Measurements from ENCODE around the gene RBM20.

DNA sequence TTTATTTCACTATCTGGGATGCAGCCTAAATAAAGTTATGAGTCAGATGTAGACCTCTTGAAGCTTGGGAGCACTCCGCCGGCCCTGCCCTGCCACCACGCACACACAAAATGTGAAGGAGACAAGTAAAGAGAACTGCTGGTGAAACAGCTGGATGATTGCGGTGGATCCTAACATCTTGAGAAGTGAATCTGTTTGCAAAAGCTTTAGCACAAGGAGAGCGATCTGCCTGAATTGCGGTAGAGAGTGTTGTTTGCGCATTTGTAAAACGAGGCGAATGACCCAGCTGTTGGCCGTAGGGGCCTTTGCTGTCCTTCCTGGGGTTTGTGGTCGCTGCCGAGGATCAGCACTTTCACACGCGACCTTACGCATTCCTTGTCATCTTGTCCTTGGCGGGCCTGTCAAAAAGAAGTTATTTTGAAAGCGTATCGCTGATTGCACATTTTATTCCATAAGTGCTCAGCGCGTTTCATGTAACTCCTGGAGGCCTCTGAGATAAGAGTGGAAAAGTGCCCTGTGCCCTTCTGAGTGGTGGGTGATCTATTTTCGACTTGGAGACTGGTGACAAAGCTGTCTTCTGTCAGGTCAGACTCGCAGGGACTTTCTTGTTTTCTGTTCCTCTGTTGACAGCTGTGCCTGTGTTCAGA is 40.8 kb downstream of the RBM20 start:
- TF ChIP-seq, protein P1, sequence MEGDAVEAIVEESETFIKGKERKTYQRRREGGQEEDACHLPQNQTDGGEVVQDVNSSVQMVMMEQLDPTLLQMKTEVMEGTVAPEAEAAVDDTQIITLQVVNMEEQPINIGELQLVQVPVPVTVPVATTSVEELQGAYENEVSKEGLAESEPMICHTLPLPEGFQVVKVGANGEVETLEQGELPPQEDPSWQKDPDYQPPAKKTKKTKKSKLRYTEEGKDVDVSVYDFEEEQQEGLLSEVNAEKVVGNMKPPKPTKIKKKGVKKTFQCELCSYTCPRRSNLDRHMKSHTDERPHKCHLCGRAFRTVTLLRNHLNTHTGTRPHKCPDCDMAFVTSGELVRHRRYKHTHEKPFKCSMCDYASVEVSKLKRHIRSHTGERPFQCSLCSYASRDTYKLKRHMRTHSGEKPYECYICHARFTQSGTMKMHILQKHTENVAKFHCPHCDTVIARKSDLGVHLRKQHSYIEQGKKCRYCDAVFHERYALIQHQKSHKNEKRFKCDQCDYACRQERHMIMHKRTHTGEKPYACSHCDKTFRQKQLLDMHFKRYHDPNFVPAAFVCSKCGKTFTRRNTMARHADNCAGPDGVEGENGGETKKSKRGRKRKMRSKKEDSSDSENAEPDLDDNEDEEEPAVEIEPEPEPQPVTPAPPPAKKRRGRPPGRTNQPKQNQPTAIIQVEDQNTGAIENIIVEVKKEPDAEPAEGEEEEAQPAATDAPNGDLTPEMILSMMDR (IDR thresholded peaks at IDR 0.05), result no peak
- no peak for TF ChIP-seq POLR2A (IDR thresholded peaks at IDR 0.05)

Data from thyroid gland (tissue), 4 donors.